ENCODE results near the gene PTPRN2. TPM values are rescaled to one million over a fixed set of nuclear protein-coding genes. Genes with fewer than 3 reads are reported as not detected.

PTPRN2 gene
- polyA plus RNA-seq, 1 donor, result 1.7 TPM

GRCh38 chr7:157547102-157547501, 1040.5 kb downstream of the PTPRN2 start:
- DNase-seq (ENCODE audit: low read depth), result no peak

- DNase-seq (ENCODE audit: low read depth), result no peak
These were observed 1042.0 kb downstream of the PTPRN2 start for GRCh38 chr7:157545681-157546060.

GRCh38 chr7:157544980-157545680, 1042.5 kb downstream of the PTPRN2 start:
- no peak for DNase-seq (ENCODE audit: low read depth)

- no peak for DNase-seq (ENCODE audit: low read depth)
These were observed 1043.4 kb downstream of the PTPRN2 start for GRCh38 chr7:157544226-157544625.

- no peak for DNase-seq (ENCODE audit: low read depth)
These were observed 1043.8 kb downstream of the PTPRN2 start for GRCh38 chr7:157543791-157544190.

GRCh38 chr7:157543276-157543675, 1044.3 kb downstream of the PTPRN2 start:
- DNase-seq (ENCODE audit: low read depth), result no peak

GRCh38 chr7:157542068-157543021, 1045.3 kb downstream of the PTPRN2 start:
- no peak for DNase-seq (ENCODE audit: low read depth)

GRCh38 chr7:157541295-157542067, 1046.1 kb downstream of the PTPRN2 start:
- DNase-seq (ENCODE audit: low read depth), result no peak

GRCh38 chr7:157540606-157541294, 1046.9 kb downstream of the PTPRN2 start:
- DNase-seq (ENCODE audit: low read depth), result no peak

- no peak for DNase-seq (ENCODE audit: low read depth)
These were observed 1047.6 kb downstream of the PTPRN2 start for GRCh38 chr7:157540020-157540419.

- DNase-seq (ENCODE audit: low read depth), result no peak
These were observed 1048.1 kb downstream of the PTPRN2 start for GRCh38 chr7:157539521-157539920.

- no peak for DNase-seq (ENCODE audit: low read depth)
These were observed 1048.9 kb downstream of the PTPRN2 start for GRCh38 chr7:157538735-157539134.

GRCh38 chr7:157538321-157538720, 1049.3 kb downstream of the PTPRN2 start:
- DNase-seq (ENCODE audit: low read depth), result no peak

- no peak for DNase-seq (ENCODE audit: low read depth)
These were observed 1050.6 kb downstream of the PTPRN2 start for GRCh38 chr7:157537056-157537455.

GRCh38 chr7:157532068-157532467, 1055.6 kb downstream of the PTPRN2 start:
- no peak for DNase-seq (ENCODE audit: low read depth)

GRCh38 chr7:157529768-157530560, 1057.7 kb downstream of the PTPRN2 start:
- no peak for DNase-seq (ENCODE audit: low read depth)

GRCh38 chr7:157528785-157529341, 1058.8 kb downstream of the PTPRN2 start:
- no peak for DNase-seq (ENCODE audit: low read depth)

- no peak for DNase-seq (ENCODE audit: low read depth)
These were observed 1059.9 kb downstream of the PTPRN2 start for GRCh38 chr7:157527686-157528085.

- DNase-seq (ENCODE audit: low read depth), result no peak
These were observed 1060.5 kb downstream of the PTPRN2 start for GRCh38 chr7:157526913-157527634.
